Effector CD4-positive, alpha-beta T cell (primary cell): ENCODE measurements around the gene NUDT22.

Experiments used
- DNase-seq: peaks from one replicate; pipeline ENCODE4 v3.0.0-alpha.2; 2020

Gene NUDT22

GRCh38 chr11:64227405-64227956 is 1.4 kb downstream of the NUDT22 start:
- no peak for DNase-seq

GRCh38 chr11:64229090-64229743 is 3.1 kb downstream of the NUDT22 start:
- no peak for DNase-seq

- no peak for DNase-seq
Measured at GRCh38 chr11:64229744-64230170, 3.7 kb downstream of the NUDT22 start.

- peak; percentile 87 for DNase-seq
Measured at GRCh38 chr11:64230171-64230984, 4.3 kb downstream of the NUDT22 start, which contains the start of gene DNAJC4. Gene DNAJC4, plus strand, starts transcription at chr11:64230548. Its CDS starts 307 bp downstream, at chr11:64230855.

- DNase-seq: no peak
Measured at GRCh38 chr11:64230985-64231365, 4.9 kb downstream of the NUDT22 start.

GRCh38 chr11:64231546-64231945 is 5.5 kb downstream of the NUDT22 start:
- no peak for DNase-seq

GRCh38 chr11:64232182-64232966 is 6.3 kb downstream of the NUDT22 start:
- DNase-seq: no peak

- no peak for DNase-seq
Measured at GRCh38 chr11:64232967-64233315, 6.9 kb downstream of the NUDT22 start.

- peak; percentile 65 for DNase-seq
Measured at GRCh38 chr11:64233913-64234586, 8.0 kb downstream of the NUDT22 start, which contains the start of gene VEGFB. Gene VEGFB, plus strand, starts transcription at chr11:64234584. Its CDS starts 250 bp downstream, at chr11:64234834.

- peak; percentile 35 for DNase-seq
Measured at GRCh38 chr11:64234647-64235379, 8.7 kb downstream of the NUDT22 start.

- DNase-seq: no peak
Measured at GRCh38 chr11:64235437-64236161, 9.5 kb downstream of the NUDT22 start.

- DNase-seq: no peak
Measured at GRCh38 chr11:64237484-64237951, 11.4 kb downstream of the NUDT22 start.

- no peak for DNase-seq
Measured at GRCh38 chr11:64238076-64238475, 12.0 kb downstream of the NUDT22 start.

- no peak for DNase-seq
Measured at GRCh38 chr11:64238999-64239398, 12.9 kb downstream of the NUDT22 start.

- no peak for DNase-seq
Measured at GRCh38 chr11:64239662-64240434, 13.8 kb downstream of the NUDT22 start.

GRCh38 chr11:64240435-64241240 is 14.6 kb downstream of the NUDT22 start, which contains the start of gene FKBP2:
Gene FKBP2, plus strand, starts transcription at chr11:64241095. Its CDS starts 1,293 bp downstream, at chr11:64242388.
- DNase-seq: peak; percentile 97

- peak; percentile 98 for DNase-seq
Measured at GRCh38 chr11:64241241-64241490, 15.1 kb downstream of the NUDT22 start.

- DNase-seq: no peak
Measured at GRCh38 chr11:64241491-64242374, 15.7 kb downstream of the NUDT22 start.
